Measurements from ENCODE around the gene SRMS. TPM values are rescaled to one million over a fixed set of nuclear protein-coding genes. Genes with fewer than 3 reads are reported as not detected.

Gene SRMS
- total RNA-seq, 1 experiment from 2014 or later, result 0.79 TPM

DNA sequence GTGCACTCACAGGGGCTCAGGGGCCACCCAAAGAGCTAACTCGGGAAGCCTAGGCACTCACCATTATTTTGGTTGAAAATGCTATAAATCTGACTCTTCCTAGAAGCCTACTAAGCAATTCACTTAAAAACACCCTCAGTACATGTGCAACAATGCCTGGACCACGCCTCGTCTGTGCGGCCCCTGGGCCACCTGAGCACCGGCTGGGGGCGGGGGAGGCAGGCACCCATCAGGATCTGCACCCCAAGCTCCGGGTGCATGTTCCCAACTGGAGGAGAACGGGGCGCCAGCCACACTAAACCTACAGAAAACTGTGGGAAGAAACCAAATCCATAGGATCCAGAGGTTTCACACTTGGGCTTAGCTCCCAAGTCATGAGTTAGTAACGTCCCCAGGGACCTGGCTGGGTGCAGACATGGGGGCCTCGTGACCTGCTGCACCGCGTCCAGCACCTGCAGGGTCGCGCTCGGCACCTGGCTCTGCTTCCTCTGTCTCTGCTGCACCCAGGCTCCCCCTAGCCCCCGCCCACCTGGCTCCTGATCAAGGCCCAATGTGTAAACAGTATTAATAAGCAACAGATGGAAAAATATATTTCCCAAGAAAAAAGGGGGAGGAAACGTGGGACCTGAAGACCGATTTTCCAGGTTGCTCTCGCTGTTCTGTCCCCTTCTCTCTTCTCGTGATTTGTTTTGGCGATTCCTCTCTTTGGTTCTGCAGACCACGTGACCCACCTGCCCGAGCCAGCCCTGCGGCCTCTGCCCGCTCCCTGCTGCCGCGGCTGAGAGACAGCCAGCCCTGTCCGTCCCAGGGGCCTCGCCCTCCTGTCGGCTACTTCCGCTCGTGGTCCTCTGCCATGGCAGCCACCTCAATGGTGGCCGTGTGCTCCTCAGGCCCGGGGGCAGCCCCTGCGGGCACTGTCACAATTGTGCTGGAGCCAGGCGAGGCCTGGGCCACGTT is 42.0 kb upstream of the SRMS start:
- Histone ChIP-seq H3K79me1 (ENCODE audit: insufficient read depth, low read depth, low read length, poor library complexity, severe bottlenecking) (no peaks in the 10 kb centered on the region), H3K4me2 (ENCODE audit: insufficient read depth, insufficient read length, low read length) (no peak overlapping the region), H3K9me3 (ENCODE audit: control insufficient read depth, low read depth, low read length) (no peaks in the 10 kb centered on the region), H3K4me1 (ENCODE audit: insufficient read depth, low read length) (no peaks in the 10 kb centered on the region), H4K91ac (ENCODE audit: insufficient read length, low read depth, low read length) (no peak overlapping the region), H3K27me3 (ENCODE audit: insufficient read depth, low read length) (no peaks in the 10 kb centered on the region), H2BK20ac (ENCODE audit: low read depth, low read length, poor library complexity, severe bottlenecking) (no peak overlapping the region), H3K14ac (ENCODE audit: insufficient read depth, low read length) (no peak overlapping the region; the same call in 1 of the 2 replicates), H3K18ac (ENCODE audit: insufficient read length, low read depth, low read length) (no peak overlapping the region), H3K4ac (ENCODE audit: low read depth, low read length) (no peak overlapping the region), H3T11ph (ENCODE audit: low read length) (no peak overlapping the region), H3K9ac (ENCODE audit: extremely low read depth, insufficient read length, low read length) (no peak overlapping the region), H2AK5ac (ENCODE audit: insufficient read length, low read length) (no peak overlapping the region), H4K20me1 (ENCODE audit: control insufficient read depth, insufficient read depth, insufficient read length) (no peaks in the 10 kb centered on the region), H4K5ac (ENCODE audit: insufficient read length, low read depth, low read length) (no peak overlapping the region), H3K27ac (ENCODE audit: insufficient read length, low read depth, low read length) (no peak overlapping the region), H2AFZ (ENCODE audit: low read length) (no peak overlapping the region), H3K56ac (ENCODE audit: insufficient read length, low read depth, low read length) (no peak overlapping the region), H3K23ac (ENCODE audit: insufficient read length, low read depth, low read length) (no peak overlapping the region), H2BK12ac (ENCODE audit: insufficient read length, low read depth, low read length) (no peak overlapping the region), H2BK15ac (ENCODE audit: low read depth, low read length) (no peak overlapping the region; the same call in 1 of the 2 replicates), H2BK5ac (ENCODE audit: insufficient read length, low read length) (no peak overlapping the region), H3K79me2 (ENCODE audit: insufficient read depth, low read length) (no peaks in the 10 kb centered on the region), H4K8ac (replicated peaks; ENCODE audit: insufficient read length, low read depth, low read length) (no peak overlapping the region), H3K23me2 (ENCODE audit: insufficient read length, low read depth, low read length, poor library complexity, severe bottlenecking) (no peaks in the 10 kb centered on the region), H2BK120ac (ENCODE audit: low read depth, low read length, poor library complexity, severe bottlenecking) (no peak overlapping the region)
- TF ChIP-seq, protein P1, sequence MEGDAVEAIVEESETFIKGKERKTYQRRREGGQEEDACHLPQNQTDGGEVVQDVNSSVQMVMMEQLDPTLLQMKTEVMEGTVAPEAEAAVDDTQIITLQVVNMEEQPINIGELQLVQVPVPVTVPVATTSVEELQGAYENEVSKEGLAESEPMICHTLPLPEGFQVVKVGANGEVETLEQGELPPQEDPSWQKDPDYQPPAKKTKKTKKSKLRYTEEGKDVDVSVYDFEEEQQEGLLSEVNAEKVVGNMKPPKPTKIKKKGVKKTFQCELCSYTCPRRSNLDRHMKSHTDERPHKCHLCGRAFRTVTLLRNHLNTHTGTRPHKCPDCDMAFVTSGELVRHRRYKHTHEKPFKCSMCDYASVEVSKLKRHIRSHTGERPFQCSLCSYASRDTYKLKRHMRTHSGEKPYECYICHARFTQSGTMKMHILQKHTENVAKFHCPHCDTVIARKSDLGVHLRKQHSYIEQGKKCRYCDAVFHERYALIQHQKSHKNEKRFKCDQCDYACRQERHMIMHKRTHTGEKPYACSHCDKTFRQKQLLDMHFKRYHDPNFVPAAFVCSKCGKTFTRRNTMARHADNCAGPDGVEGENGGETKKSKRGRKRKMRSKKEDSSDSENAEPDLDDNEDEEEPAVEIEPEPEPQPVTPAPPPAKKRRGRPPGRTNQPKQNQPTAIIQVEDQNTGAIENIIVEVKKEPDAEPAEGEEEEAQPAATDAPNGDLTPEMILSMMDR (conservative IDR thresholded peaks at IDR 0.05), result no peak
- Mint-ChIP-seq H3K4me3 (no peak overlapping the region), H3K36me3 (ENCODE audit: insufficient read depth in 1 of 3, low read depth in 3 of 3) (peaks cover 0 to 33% (median 27%) of the 10 kb centered on the region in 3 experiments), H3K27me3 (ENCODE audit: low read depth) (peaks cover 2% of the 10 kb centered on the region; the same call in 1 of the 2 replicates), H3K27ac (no peak overlapping the region), H3K9me3 (no peaks in the 10 kb centered on the region), H3K4me1 (peaks cover 3 to 7% of the 10 kb centered on the region in 2 experiments; a peak in 2 of 4 replicates)
- no CpG with 5 or more reads among the region's 38 CpGs for WGBS (ENCODE audit: extremely low coverage, insufficient read length, low lambda C conversion rate)
- DNase-seq, result no peak

Data from H9 (cell line).